H1 (cell line): ENCODE results near the gene BAIAP2. TPM values are rescaled to one million over a fixed set of nuclear protein-coding genes. Genes with fewer than 3 reads are reported as not detected.

Source experiments
- CTCF ChIA-PET: fragments of 300-600 bp; sonication (Branson Sonifier 250); formaldehyde crosslinking; loops from one replicate; lab custom pipeline; 2021; ENCODE audit not compliant: partially characterized antibody; lab: Charles Lee
- POLR2A ChIA-PET: fragments of 300-600 bp; sonication (Branson Sonifier 250); formaldehyde crosslinking; loops from one replicate; lab custom pipeline; 2021; ENCODE audit warnings: inconsistent platforms; ENCODE audit not compliant: partially characterized antibody; lab: Charles Lee
- DNase-seq, 2 experiments: peaks; one replicate each; pipeline versions ENCODE4 v3.0.0 to v3.0.0-alpha.2; 2010 to 2022; ENCODE audit warnings: low spot score in 2 of 2, low read depth in 1 of 2, mixed read lengths in 1 of 2
- FAIRE-seq: peaks from 2 replicates; lab custom pipeline; 2011; peaks lifted over from hg19 to GRCh38; lab: Jason Lieb, UNC
- H2AFZ ChIP-seq: 2 replicates; pipeline ENCODE4 v1.8.1; 2012; ENCODE audit warnings: low read length, inconsistent platforms
- H2AK5ac ChIP-seq: 2 replicates; pipeline ENCODE4 v1.6.1; 2013; ENCODE audit warnings: low read depth, low read length
- H2BK120ac ChIP-seq: replicated peaks from 2 replicates; pipeline ENCODE3; 2013; ENCODE audit warnings: low read depth, low read length, inconsistent platforms
- H2BK12ac ChIP-seq: 2 replicates; pipeline ENCODE4 v1.6.1; 2013; ENCODE audit warnings: low read depth, low read length
- H2BK15ac ChIP-seq: 2 replicates; pipeline ENCODE4 v1.6.1; 2013; ENCODE audit warnings: low read length
- H2BK20ac ChIP-seq: 2 replicates; pipeline ENCODE4 v1.6.1; 2013; ENCODE audit warnings: low read length
- H2BK5ac ChIP-seq: 2 replicates; pipeline ENCODE4 v1.6.1; 2013; ENCODE audit warnings: low read depth, low read length
- H3K14ac ChIP-seq: 2 replicates; pipeline ENCODE4 v1.6.1; 2013; ENCODE audit warnings: inconsistent platforms; ENCODE audit not compliant: insufficient read length
- H3K18ac ChIP-seq: 2 replicates; pipeline ENCODE4 v1.6.1; 2013; ENCODE audit warnings: low read length; ENCODE audit errors: extremely low read depth
- H3K23ac ChIP-seq: 2 replicates; pipeline ENCODE4 v1.6.1; 2013; ENCODE audit warnings: inconsistent platforms; ENCODE audit not compliant: insufficient read length
- H3K23me2 ChIP-seq: 2 replicates; pipeline ENCODE4 v1.6.1; 2013; ENCODE audit warnings: low read depth, low read length
- H3K27ac ChIP-seq: 2 replicates; pipeline ENCODE4 v1.6.1; 2011; ENCODE audit warnings: low read depth, low read length, inconsistent platforms
- H3K27me3 ChIP-seq, 4 experiments: replicated peaks in 1 of 4; 1 replicate in 1 of 4; 2 replicates in 3 of 4; pipeline versions ENCODE4 v1.6.1 to v1.8.1; 2011 to 2013; ENCODE audit warnings: low read length in 3 of 4, mild to moderate bottlenecking in 3 of 4, inconsistent platforms in 2 of 4, mixed read lengths in 2 of 4, moderate library complexity in 1 of 4; ENCODE audit not compliant: control insufficient read depth in 3 of 4, insufficient read depth in 3 of 4; ENCODE audit errors: extremely low read depth in 1 of 4
- H3K36me3 ChIP-seq, 4 experiments: 2 replicates each; pipeline versions ENCODE4 v1.6.1 to v1.8.1; 2011 to 2013; ENCODE audit warnings: mild to moderate bottlenecking in 4 of 4, low read length in 3 of 4, moderate library complexity in 2 of 4, control low read depth in 1 of 4, inconsistent platforms in 1 of 4; ENCODE audit not compliant: insufficient read depth in 4 of 4, control insufficient read depth in 2 of 4
- H3K4ac ChIP-seq: replicated peaks from 2 replicates; pipeline ENCODE3; 2013; ENCODE audit warnings: low read length, low read depth, mixed read lengths, inconsistent platforms; ENCODE audit not compliant: insufficient read length
- H3K4me1 ChIP-seq, 4 experiments: replicated peaks in 1 of 4; 1 replicate in 1 of 4; 2 replicates in 3 of 4; pipeline versions ENCODE4 v1.6.1 to v1.8.1; 2011 to 2013; ENCODE audit warnings: low read length in 3 of 4, inconsistent platforms in 2 of 4, mixed read lengths in 1 of 4; ENCODE audit not compliant: insufficient read depth in 4 of 4, control insufficient read depth in 3 of 4
- H3K4me2 ChIP-seq, 2 experiments: 2 replicates each; pipeline versions ENCODE4 v1.6.1 to v1.8.1; 2011 to 2013; ENCODE audit warnings: low read depth in 2 of 2, low read length in 2 of 2, control low read depth in 1 of 2, inconsistent platforms in 1 of 2, mild to moderate bottlenecking in 1 of 2; ENCODE audit not compliant: insufficient read depth in 1 of 2
- H3K4me3 ChIP-seq, 4 experiments: fragments of 200-600, 300-600 bp in 1 of 4; sonication (generic), shearing (Covaris generic), sonication (Bioruptor Twin) in 1 of 4; 2 replicates each; pipeline versions ENCODE4 v1.5.1 to v1.8.1; 2011 to 2016; ENCODE audit warnings: low read length in 4 of 4, low read depth in 3 of 4, control low read depth in 2 of 4, inconsistent platforms in 2 of 4, mild to moderate bottlenecking in 2 of 4, mixed read lengths in 1 of 4, moderate library complexity in 1 of 4; ENCODE audit not compliant: insufficient read depth in 2 of 4; ENCODE audit errors: extremely low read depth in 1 of 4
- H3K56ac ChIP-seq: replicated peaks from 2 replicates; pipeline ENCODE3; 2013; ENCODE audit warnings: low read depth, mild to moderate bottlenecking, mixed read lengths, low read length, inconsistent platforms; ENCODE audit not compliant: insufficient read length
- H3K79me1 ChIP-seq: 2 replicates; pipeline ENCODE4 v1.6.1; 2013; ENCODE audit warnings: low read depth, low read length, control low read depth
- H3K79me2 ChIP-seq, 2 experiments: 2 replicates each; pipeline versions ENCODE4 v1.6.1 to v1.8.1; 2012 to 2013; ENCODE audit warnings: low read length in 2 of 2, mild to moderate bottlenecking in 2 of 2, inconsistent platforms in 1 of 2; ENCODE audit not compliant: insufficient read depth in 2 of 2, control insufficient read depth in 1 of 2
- H3K9ac ChIP-seq, 4 experiments: replicated peaks in 1 of 4; 1 replicate in 1 of 4; 2 replicates in 3 of 4; pipeline versions ENCODE4 v1.6.1 to v1.8.1; 2011 to 2013; ENCODE audit warnings: low read depth in 3 of 4, low read length in 3 of 4, control low read depth in 2 of 4, mild to moderate bottlenecking in 2 of 4, moderate library complexity in 2 of 4, inconsistent platforms in 1 of 4; ENCODE audit errors: extremely low read depth in 1 of 4
- H3K9me3 ChIP-seq, 2 experiments: 2 replicates each; pipeline versions ENCODE4 v1.6.1 to v1.8.1; 2012 to 2013; ENCODE audit warnings: mild to moderate bottlenecking in 2 of 2, moderate library complexity in 2 of 2, control low read depth in 1 of 2, inconsistent platforms in 1 of 2, low read depth in 1 of 2, low read length in 1 of 2, mixed read lengths in 1 of 2; ENCODE audit not compliant: insufficient read depth in 2 of 2
- H4K20me1 ChIP-seq, 2 experiments: replicated peaks in 1 of 2; 2 replicates each; pipeline versions ENCODE3 to v1.8.1; 2011 to 2013; ENCODE audit warnings: inconsistent platforms in 2 of 2, low read length in 2 of 2, mild to moderate bottlenecking in 1 of 2; ENCODE audit not compliant: insufficient read depth in 2 of 2, control insufficient read depth in 1 of 2
- H4K5ac ChIP-seq: 2 replicates; pipeline ENCODE4 v1.6.1; 2013; ENCODE audit warnings: low read length, low read depth, mixed read lengths, inconsistent platforms; ENCODE audit not compliant: insufficient read length
- H4K8ac ChIP-seq: 2 replicates; pipeline ENCODE4 v1.8.0; 2013; ENCODE audit warnings: mild to moderate bottlenecking, moderate library complexity, low read length, inconsistent platforms; ENCODE audit not compliant: insufficient read depth; ENCODE audit errors: extremely low read depth
- H4K91ac ChIP-seq: replicated peaks from 2 replicates; pipeline ENCODE3; 2013; ENCODE audit warnings: low read length, mixed read lengths, inconsistent platforms; ENCODE audit not compliant: insufficient read length
- CHD2 ChIP-seq: IDR thresholded peaks from 2 replicates; pipeline ENCODE4 v1.6.1; 2012; ENCODE audit warnings: low read length, improper control_type of control experiment
- RBBP5 ChIP-seq: IDR thresholded peaks from 2 replicates; pipeline ENCODE4 v1.7.1; 2012; ENCODE audit warnings: low read depth, mild to moderate bottlenecking, inconsistent platforms, low read length, moderate library complexity, borderline replicate concordance
- SIRT6 ChIP-seq: IDR thresholded peaks from one replicate; pipeline ENCODE4 v1.7.1; 2012; ENCODE audit warnings: low read length, inconsistent platforms
- WGBS, 2 experiments: shearing (Covaris generic) in 1 of 2; methylation state at CpG; one replicate each; pipeline versions ENCODE4 v1.1.6 to v1.1.7; 2013 to 2015; ENCODE audit warnings: low lambda C conversion rate in 2 of 2, mixed read lengths in 2 of 2, inconsistent platforms in 1 of 2, low coverage in 1 of 2, missing lambda C conversion rate in 1 of 2; ENCODE audit not compliant: insufficient replicate concordance in 2 of 2, insufficient coverage in 1 of 2, insufficient read length in 1 of 2; ENCODE audit errors: extremely low coverage in 1 of 2, missing lambda C conversion rate in 1 of 2; 5-methylcytosine and 5-hydroxymethylcytosine counted together
- polyA plus RNA-seq, 7 experiments: library from polyadenylated mRNA; depleted of rRNA in 3 of 7; stranded (reverse) in 5 of 7; unstranded in 2 of 7; fragments of >200 nt in 5 of 7; fragments of 200-250 nt in 2 of 7; gene quantifications; 1 replicate in 5 of 7; 2 replicates in 1 of 7; 4 replicates in 1 of 7; pipeline versions ENCODE4 v1.2.1 to v1.2.3, GENCODE V29; 2011 to 2013; ENCODE audit warnings: missing spikeins in 2 of 7, mixed read lengths in 2 of 7
- total RNA-seq: library from RNA; stranded (reverse); fragmentation: NEBNext Ultra II Directional; extraction: Animal tissue kit (Norgen Biotek cat#: 25700); gene quantifications from 2 replicates; pipeline ENCODE4 v1.2.1, GENCODE V29; 2021

BAIAP2 gene
- total and polyA plus RNA-seq, 2 of the 8 experiments (the other 6 are each of a cell fraction or from before 2014, with no cell fraction given), result 10.0 to 22.8 TPM

DNA sequence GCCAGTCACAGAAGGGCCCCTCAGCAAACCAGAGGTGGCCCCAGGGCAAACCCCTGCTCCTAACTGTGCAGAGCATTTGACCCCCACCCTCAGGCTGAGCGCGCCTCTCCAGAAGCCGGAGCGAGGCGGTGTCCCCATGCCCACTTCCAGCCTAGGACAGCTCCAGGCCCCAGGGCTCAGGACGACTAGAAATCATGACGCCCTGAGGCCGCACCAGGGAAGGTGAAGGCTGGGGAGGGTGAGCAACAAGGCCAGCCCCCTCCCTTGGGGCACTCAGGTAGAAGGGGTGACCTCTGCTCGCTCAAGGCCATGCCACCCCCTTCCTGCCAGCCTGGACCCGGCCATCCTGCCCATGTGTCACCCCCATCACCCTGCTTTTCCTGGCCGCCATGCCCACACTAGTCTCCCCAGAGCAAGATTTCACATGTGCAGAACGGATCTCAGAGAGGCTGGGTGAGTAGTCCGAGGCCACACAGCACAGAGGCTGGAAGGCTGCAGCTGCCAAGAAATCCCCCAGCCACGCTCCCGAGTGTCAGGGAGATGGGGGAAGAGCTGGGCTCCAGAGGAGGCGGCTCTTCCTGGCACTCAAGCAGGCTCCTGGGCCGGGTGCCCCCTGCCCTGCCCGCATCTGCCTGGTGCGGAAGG lies 128.2 kb downstream of the BAIAP2 start:
- TF ChIP-seq CHD2 (no peak), RBBP5 (no peak), SIRT6 (no peak)
- Histone ChIP-seq H2BK120ac (no peak overlapping the region), H3K14ac (no peak overlapping the region), H2AFZ (no peak overlapping the region), H3K27me3 (peaks cover 0 to 7% (median 4%) of the 10 kb centered on the region in 4 experiments; a peak in 5 of 7 replicates), H3K9ac (no peak overlapping the region), H3K36me3 (no peaks in the 10 kb centered on the region), H3K9me3 (no peaks in the 10 kb centered on the region), H3K56ac (no peak overlapping the region), H2BK12ac (no peak overlapping the region), H4K20me1 (peaks cover 0 to 2% of the 10 kb centered on the region in 2 experiments), H3K4me1 (peaks cover 0 to 12% (median 3%) of the 10 kb centered on the region in 4 experiments; a peak in 4 of 7 replicates), H4K8ac (no peak overlapping the region), H3K27ac (no peak overlapping the region), H3K79me1 (no peaks in the 10 kb centered on the region), H3K23me2 (peaks cover 5% of the 10 kb centered on the region; the same call in 1 of the 2 replicates), H3K18ac (no peak overlapping the region), H2BK5ac (no peak overlapping the region), H3K79me2 (no peaks in the 10 kb centered on the region), H3K23ac (no peak overlapping the region), H2AK5ac (no peak overlapping the region), H2BK15ac (no peak overlapping the region), H3K4ac (no peak overlapping the region), H2BK20ac (no peak overlapping the region), H4K91ac (no peak overlapping the region), H3K4me2 (no peak overlapping the region), H3K4me3 (no peak overlapping the region), H4K5ac (no peak overlapping the region)
- ChIA-PET POLR2A (interaction anchor here (0.7 to 1.5 kb wide), 2 partner anchors 22 to 121 kb away, joined by 3 read pairs; no protein-coding TSS in a partner anchor), CTCF (no interaction called here)
- WGBS, 2 experiments, result 83% methylated on average over 19 of the region's 19 CpGs; no CpG with 5 or more reads in 1 of the 2 experiments
- FAIRE-seq (no peak), DNase-seq (no peak)
